Esophagus squamous epithelium (tissue), 4 donors: ENCODE measurements around the gene C22orf23.

Experiments
- CTCF ChIP-seq, 6 experiments: fragments of 450-650 bp in 4 of 6; fragments of 200-600 bp in 2 of 6; sonication (generic) in 2 of 6; IDR thresholded peaks; one replicate each; pipeline ENCODE4 v1.5.1; 2016 to 2019; ENCODE audit warnings: antibody characterized with exemption in 6 of 6, mild to moderate bottlenecking in 4 of 6, moderate library complexity in 4 of 6
- POLR2A ChIP-seq, 4 donors: fragments of 450-650 bp; IDR thresholded peaks; one replicate each; pipeline ENCODE4 v1.6.1; 2017; ENCODE audit warnings: antibody characterized with exemption in 4 of 4, mild to moderate bottlenecking in 4 of 4, moderate library complexity in 3 of 4

GRCh38 chr22:37920126-37920525, 33.3 kb downstream of the C22orf23 start:
- TF ChIP-seq CTCF (IDR thresholded peaks at IDR 0.05), result no peak
- TF ChIP-seq POLR2A (IDR thresholded peaks at IDR 0.05), result no peak
